ENCODE data around the gene HIP1.
"Not testable (repeated sequence)": the region's sequence is repeated elsewhere in the genome, so short reads cannot be mapped to it uniquely, and the experiment has no call there.

The HIP1 gene

GRCh38 chr7:75573477-75574019, 165.2 kb downstream of the HIP1 start:
- no peak for DNase-seq (ENCODE audit: low read depth)

GRCh38 chr7:75572814-75573213, 165.9 kb downstream of the HIP1 start:
- no peak for DNase-seq (ENCODE audit: low read depth)

GRCh38 chr7:75572396-75572795, 166.3 kb downstream of the HIP1 start:
- DNase-seq (ENCODE audit: low read depth) = no peak

DNA sequence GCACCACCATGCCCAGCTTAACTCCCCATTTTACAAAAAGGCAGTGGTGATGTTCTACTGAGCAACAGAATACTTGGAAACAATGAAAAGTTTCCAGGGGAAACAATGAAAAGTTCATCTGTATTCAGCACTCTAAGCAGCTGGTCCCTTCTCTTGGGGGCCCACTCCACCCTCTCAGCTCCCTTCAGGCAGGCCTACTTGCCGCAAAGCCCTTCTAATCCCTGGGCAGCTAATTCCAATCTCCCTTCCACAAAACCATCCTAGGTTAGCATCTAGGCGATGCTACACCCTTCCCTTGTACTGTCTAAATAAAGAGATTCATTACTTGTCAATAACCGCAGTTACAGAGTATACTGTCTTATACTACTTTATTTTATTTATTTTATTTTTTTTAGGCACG, 167.5 kb downstream of the HIP1 start:
- no peak for DNase-seq (ENCODE audit: low read depth)

DNA sequence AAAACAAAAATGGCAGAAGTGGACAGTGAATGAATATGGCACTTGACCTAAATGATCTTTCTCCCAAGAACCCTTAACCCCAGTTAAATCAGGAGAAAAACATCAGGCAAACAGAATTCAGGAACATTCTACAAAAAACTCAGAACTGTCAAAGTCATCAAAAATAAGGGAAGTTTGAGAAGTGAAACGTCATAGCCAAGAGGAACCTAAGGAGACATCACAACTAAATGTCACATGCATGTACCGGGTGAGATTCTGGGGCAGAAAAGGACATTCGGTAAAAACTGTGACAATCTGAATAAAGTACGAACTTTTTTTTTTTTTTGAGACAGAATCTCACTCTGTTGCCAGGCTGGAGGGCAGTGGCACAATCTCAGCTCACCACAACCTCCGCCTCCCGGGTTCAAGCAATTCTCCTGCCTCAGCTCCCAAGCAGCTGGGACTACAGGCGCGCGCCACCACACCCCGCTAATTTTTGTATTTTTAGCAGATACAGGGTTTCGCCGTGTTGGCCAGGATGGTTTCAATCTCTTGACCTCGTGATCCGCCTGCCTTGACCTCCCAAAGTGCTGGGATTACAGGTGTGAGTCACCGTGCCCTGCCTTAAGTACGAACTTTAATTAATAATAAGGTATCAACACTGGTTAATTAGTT, 169.0 kb downstream of the HIP1 start:
- not testable (repeated sequence) for DNase-seq (ENCODE audit: low read depth)

- no peak for DNase-seq (ENCODE audit: low read depth)
These were observed 170.7 kb downstream of the HIP1 start for GRCh38 chr7:75567948-75568595.

DNA sequence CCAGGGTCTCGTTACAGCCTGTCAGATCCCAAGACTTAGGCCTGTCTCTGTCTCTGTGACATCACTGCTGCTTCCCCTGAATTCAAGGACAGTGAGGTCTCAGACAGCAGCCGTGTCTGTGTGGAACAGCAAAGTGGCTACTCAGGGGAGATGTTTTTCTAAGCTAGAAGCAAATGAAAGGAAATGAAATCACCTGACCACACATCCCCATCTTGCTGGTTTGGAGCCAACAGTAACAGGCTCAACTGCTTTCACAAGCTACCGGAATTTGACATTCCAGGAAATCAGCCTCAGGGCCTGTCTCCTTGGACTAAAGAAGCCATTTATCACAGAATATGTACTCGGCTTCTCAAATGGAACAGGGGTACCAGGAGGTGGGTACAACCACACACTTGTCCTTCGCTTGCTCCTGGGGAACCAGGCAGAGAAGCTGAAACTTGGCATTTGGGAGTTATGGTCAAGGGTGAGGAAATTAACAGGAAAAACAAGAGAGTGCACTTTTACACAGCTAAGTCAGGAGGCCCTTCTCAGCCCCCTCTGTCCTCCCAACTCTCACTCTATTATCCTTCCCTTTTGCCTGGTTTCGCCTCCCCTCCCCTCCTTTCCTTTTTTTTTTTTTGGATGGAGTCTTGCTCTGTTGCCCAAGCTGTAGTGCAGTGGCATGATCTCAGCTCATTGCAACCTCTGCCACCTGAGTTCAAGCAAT, 173.5 kb downstream of the HIP1 start:
- DNase-seq (ENCODE audit: low read depth) = peak; percentile 93

DNA sequence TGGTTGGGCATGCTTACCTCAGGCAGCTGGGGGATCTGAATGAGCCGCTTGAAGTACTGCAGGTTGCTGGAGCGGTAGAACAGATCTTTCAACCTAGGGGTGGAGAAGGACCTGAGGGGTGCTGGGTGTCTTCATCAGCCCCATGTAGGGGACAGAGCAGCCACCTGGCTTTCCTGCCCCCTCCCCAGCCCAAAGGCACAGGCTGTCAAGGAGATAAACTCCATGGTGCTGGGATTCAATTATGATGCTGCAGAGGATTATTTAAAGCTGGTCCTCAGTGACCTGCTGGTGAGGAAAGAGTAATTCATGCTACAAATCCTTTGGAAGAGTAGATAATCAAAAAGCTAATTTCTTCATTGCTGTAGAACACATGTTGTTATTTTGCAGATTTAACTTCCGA, 175.6 kb downstream of the HIP1 start:
- DNase-seq (ENCODE audit: low read depth) = no peak

- DNase-seq (ENCODE audit: low read depth) = no peak
These were observed 178.8 kb downstream of the HIP1 start for GRCh38 chr7:75559976-75560365.

- DNase-seq (ENCODE audit: low read depth) = peak; percentile 58
These were observed 179.3 kb downstream of the HIP1 start for GRCh38 chr7:75559355-75559975.

- not testable (repeated sequence) for DNase-seq (ENCODE audit: low read depth)
These were observed 181.9 kb downstream of the HIP1 start for GRCh38 chr7:75556835-75557234.

- DNase-seq (ENCODE audit: low read depth) = no peak
These were observed 183.0 kb downstream of the HIP1 start for GRCh38 chr7:75555736-75556135.

GRCh38 chr7:75546237-75547015, 192.3 kb downstream of the HIP1 start:
- DNase-seq (ENCODE audit: low read depth) = no peak

DNA sequence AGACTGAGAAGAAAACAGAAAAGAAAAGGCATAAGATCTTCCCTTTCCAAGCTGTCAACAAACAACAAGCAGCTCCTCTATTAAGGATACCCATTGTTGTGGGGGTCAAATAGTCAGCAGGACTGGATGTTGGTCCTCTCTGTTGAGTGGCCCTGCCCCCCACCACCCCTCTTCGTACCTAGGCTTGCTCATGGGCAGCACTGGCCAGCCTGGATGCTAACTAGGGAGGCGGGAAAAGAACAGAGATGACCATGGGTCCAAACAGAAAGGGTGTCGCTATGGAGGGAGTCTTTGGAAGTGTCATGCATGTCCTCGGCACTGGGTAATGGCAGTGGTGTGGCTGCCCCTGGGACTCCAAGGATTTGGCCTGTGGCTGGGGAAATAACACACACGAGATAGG, 201.0 kb downstream of the HIP1 start:
- DNase-seq (ENCODE audit: low read depth) = no peak

DNA sequence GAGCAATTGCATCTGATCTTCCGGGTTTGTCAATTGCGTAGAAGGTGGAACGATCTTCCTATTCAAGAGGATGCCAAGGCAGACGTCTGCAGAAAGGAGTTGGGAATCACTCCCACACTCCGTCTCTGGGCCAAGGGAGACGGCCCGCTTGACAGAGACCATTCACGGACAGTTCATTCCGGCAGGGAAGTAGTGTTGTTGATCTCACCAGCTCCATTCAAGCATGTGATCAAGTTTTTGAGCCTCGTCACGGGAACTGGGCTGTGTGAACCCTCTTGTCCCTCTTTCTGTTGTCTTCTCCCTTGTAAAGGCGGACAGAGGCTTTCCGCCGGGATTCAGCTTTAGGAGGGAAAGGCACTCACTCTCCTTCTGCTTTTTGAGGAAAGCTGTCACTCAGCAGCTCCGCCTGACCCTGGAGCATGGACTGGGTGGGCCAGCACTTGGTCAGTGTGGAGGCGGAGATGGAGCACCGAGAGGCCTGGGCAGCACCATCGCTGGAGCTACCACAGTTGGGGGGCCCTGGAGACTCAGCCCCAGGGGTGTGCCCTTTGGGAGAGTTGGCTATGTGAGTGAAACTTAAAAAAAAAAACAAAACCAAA, 201.7 kb downstream of the HIP1 start:
- no peak for DNase-seq (ENCODE audit: low read depth)

DNA sequence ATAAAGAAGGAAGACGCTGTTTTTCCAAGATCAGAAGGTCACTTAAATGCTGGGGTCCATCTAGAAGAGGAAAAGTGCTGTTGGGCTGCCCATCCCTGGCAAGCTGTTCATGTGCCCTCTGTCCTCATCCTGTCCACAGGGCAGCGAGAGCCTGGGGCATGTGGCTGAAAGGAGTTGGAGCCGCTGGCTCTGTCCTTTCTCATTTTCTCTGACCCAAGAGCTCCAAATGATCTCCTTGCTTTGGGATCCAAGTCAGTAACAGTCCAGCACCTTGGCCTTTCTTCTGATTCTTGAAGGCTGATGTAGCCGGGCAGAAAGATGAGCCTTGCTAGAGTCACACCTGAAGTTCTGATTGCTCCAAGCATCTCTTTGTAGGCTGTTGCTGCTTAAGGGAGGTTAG, 202.2 kb downstream of the HIP1 start:
- no peak for DNase-seq (ENCODE audit: low read depth)

DNA sequence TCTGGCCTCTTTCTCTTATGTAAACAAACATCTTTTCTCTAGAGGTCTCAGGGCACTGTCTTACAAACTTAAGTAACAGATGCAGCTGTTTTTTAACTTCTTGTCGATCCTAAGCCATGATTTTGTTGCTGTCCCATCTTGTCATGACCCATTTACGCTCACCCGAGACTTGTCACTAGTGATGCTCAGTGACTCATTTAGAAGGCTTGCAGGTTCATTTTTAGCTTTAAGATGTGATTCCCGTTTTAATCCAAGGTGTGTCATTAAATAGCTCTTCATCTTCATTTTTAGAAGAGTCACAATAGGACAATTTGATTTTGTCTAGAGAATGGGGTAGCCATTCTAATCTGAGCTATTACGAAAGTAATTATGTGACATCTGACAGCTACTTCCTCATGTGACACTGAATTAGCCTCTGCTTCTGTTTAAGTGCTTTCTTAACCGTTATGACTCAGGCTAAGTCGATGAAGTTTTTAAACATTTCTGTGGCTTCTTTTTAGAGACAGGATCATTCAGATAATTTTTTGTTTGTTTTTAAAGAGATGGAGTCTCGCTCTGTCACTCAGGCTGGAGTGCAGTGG, 203.9 kb downstream of the HIP1 start:
- DNase-seq (ENCODE audit: low read depth) = peak; percentile 70

DNA sequence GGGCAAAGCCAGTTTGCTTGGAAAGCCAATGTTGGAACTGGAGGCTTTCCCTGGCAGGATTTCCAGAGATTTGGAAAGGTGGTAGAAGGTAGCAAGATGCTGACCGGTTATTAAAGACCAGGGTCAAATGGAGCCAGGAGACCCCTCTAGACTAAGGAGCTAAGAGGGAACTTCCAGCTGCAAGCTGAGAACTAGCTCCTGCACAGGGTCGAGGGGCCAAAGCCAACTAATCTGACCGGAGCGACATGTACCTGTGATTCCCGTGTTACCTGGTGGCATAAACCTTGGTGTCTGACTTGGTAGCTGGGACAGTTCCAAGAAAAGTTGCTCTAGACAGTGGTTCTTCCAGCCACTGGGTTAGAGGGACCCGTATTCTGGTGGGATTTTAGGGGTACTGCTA, 204.8 kb downstream of the HIP1 start:
- no peak for DNase-seq (ENCODE audit: low read depth)

GRCh38 chr7:75532639-75533038, 206.1 kb downstream of the HIP1 start:
- no peak for DNase-seq (ENCODE audit: low read depth)

DNA sequence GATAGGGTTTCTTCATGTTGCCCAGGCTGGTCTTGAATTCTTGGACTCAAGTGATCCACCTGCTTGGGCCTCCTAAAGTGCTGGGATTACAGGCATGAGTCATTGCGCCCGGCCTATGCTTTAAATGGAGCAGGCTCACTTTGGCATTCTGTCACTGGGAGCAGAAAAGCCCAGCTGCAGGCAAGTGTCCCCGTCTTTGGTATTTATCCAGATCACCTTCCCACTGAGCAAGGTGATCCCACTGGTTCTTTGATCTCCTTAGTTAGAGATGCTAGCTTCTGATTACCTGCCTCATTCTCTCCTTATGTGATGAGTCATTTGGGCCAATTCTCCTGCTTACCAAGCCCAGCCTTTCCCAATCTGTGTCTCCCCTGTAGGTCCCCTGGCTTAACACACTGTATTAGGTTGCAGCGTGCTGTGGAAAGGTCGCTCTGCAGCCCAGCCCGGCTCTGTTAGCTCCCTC, 207.4 kb downstream of the HIP1 start:
- DNase-seq (ENCODE audit: low read depth) = peak; percentile 22

DNA sequence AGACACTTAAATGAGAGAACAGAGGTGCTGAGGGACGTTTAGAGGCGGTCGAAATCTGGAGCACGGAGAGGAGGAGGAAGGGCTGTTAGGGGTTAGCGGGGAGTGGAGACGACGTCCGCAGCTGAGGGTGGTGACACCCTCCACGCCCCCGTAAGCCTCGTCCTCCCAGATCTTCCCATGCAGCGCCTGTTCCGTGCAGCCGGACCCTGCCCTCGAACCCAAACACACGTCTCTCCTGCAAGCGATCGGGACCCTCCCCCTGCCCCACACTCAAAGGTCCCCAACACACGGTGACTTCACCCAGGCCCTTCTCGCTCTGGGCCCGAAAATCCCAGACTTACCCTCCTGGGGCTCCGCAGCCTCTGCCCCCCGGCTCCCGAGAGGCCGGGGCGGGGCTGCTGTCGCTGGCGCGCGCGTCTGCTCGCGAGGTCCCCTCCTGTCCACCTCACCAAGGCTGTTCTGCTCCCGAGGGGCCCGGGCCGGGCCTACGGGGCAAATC, 211.5 kb downstream of the HIP1 start:
- not testable (repeated sequence) for DNase-seq (ENCODE audit: low read depth)
